Karpas-422 (cell line): ENCODE measurements around the gene IL17RD. TPM values are rescaled to one million over a fixed set of nuclear protein-coding genes. Genes with fewer than 3 reads are reported as not detected.

Experiments
- DNase-seq: peaks from one replicate; pipeline ENCODE4 v3.0.0-alpha.2; 2015
- H2AFZ ChIP-seq: fragments of 200-600 bp; sonication (generic); 2 replicates; pipeline ENCODE4 v1.6.1; 2014; ENCODE audit warnings: antibody characterized with exemption, low read length, mixed read lengths
- H3K27ac ChIP-seq: fragments of 200-600 bp; sonication (generic); 2 replicates; pipeline ENCODE4 v1.5.1; 2014; ENCODE audit warnings: mild to moderate bottlenecking, low read length, moderate library complexity
- H3K27me3 ChIP-seq: fragments of 200-600 bp; sonication (generic); 2 replicates; pipeline ENCODE4 v1.6.1; 2014; ENCODE audit warnings: low read length, mixed read lengths
- H3K36me3 ChIP-seq: fragments of 200-600 bp; sonication (generic); 2 replicates; pipeline ENCODE4 v1.6.1; 2014; ENCODE audit warnings: low read length, mixed read lengths; ENCODE audit not compliant: insufficient read depth
- H3K4me1 ChIP-seq: fragments of 200-600 bp; sonication (generic); 2 replicates; pipeline ENCODE4 v1.6.1; 2014; ENCODE audit warnings: mild to moderate bottlenecking, low read length, mixed read lengths
- H3K4me2 ChIP-seq: fragments of 200-600 bp; sonication (generic); 2 replicates; pipeline ENCODE4 v1.6.1; 2014; ENCODE audit warnings: low read length, low read depth, mild to moderate bottlenecking; ENCODE audit not compliant: poor library complexity, severe bottlenecking
- H3K4me3 ChIP-seq: fragments of 200-600 bp; sonication (generic); 2 replicates; pipeline ENCODE4 v1.5.1; 2014; ENCODE audit warnings: mild to moderate bottlenecking, antibody characterized with exemption, low read length, mixed read lengths
- H3K79me2 ChIP-seq: fragments of 200-600 bp; sonication (generic); 2 replicates; pipeline ENCODE4 v1.6.1; 2014; ENCODE audit warnings: mild to moderate bottlenecking, low read length, mixed read lengths
- H3K9ac ChIP-seq: fragments of 200-600 bp; sonication (generic); 2 replicates; pipeline ENCODE4 v1.6.0; 2014; ENCODE audit warnings: low read length
- H3K9me2 ChIP-seq: fragments of 200-600 bp; sonication (generic), shearing (Covaris generic); replicated peaks from 2 replicates; pipeline ENCODE4 v1.6.0; 2014; ENCODE audit warnings: mild to moderate bottlenecking, low read length, moderate library complexity; ENCODE audit not compliant: insufficient read depth
- H3K9me3 ChIP-seq: fragments of 300-700, 200-600 bp; sonication (generic); 2 replicates; pipeline ENCODE4 v1.6.1; 2014; ENCODE audit warnings: low read length, mixed read lengths
- H4K20me1 ChIP-seq: fragments of 200-600 bp; sonication (generic); 2 replicates; pipeline ENCODE4 v1.6.1; 2014; ENCODE audit warnings: mild to moderate bottlenecking, antibody characterized with exemption, low read length, low read depth; ENCODE audit not compliant: insufficient read depth
- total RNA-seq: library from RNA; depleted of rRNA; stranded (reverse); fragments of >200 nt; shearing (Covaris generic); gene quantifications from 2 replicates; pipeline ENCODE4 v1.2.3, GENCODE V29; 2014; ENCODE audit warnings: low replicate concordance

The IL17RD gene
- total RNA-seq, 1 experiment from 2014 or later = 1.2 TPM

- Histone ChIP-seq H3K27ac (no peak overlapping the region), H3K36me3 (no peaks in the 10 kb centered on the region), H3K9me3 (no peaks in the 10 kb centered on the region), H4K20me1 (no peaks in the 10 kb centered on the region), H3K79me2 (no peaks in the 10 kb centered on the region), H3K27me3 (no peaks in the 10 kb centered on the region), H3K9me2 (no peaks in the 10 kb centered on the region), H3K9ac (no peak overlapping the region), H3K4me3 (no peak overlapping the region), H3K4me1 (peaks cover 52% of the 10 kb centered on the region), H3K4me2 (no peak overlapping the region), H2AFZ (no peak overlapping the region)
- DNase-seq = no peak
These were observed 67.6 kb downstream of the IL17RD start for GRCh38 chr3:57097536-57097935.

GRCh38 chr3:57095363-57095762 lies 69.8 kb downstream of the IL17RD start:
- Histone ChIP-seq H3K79me2 (no peaks in the 10 kb centered on the region), H3K36me3 (no peaks in the 10 kb centered on the region), H4K20me1 (no peaks in the 10 kb centered on the region), H3K27me3 (no peaks in the 10 kb centered on the region), H3K4me3 (no peak overlapping the region), H3K9me3 (no peaks in the 10 kb centered on the region), H3K9me2 (no peaks in the 10 kb centered on the region), H3K4me2 (peak overlapping the region; percentile 67), H3K9ac (peak overlapping the region; percentile 60; the same call in 1 of the 2 replicates), H2AFZ (no peak overlapping the region), H3K27ac (peak overlapping the region; percentile 95), H3K4me1 (peaks cover 73% of the 10 kb centered on the region)
- no peak for DNase-seq

GRCh38 chr3:57094575-57094974 lies 70.6 kb downstream of the IL17RD start:
- Histone ChIP-seq H3K27me3 (no peaks in the 10 kb centered on the region), H3K79me2 (no peaks in the 10 kb centered on the region), H3K27ac (peak overlapping the region; percentile 95), H4K20me1 (no peaks in the 10 kb centered on the region), H3K36me3 (no peaks in the 10 kb centered on the region), H3K4me2 (peak overlapping the region; percentile 67), H3K9ac (peak overlapping the region; percentile 60), H3K9me3 (no peaks in the 10 kb centered on the region), H3K4me1 (peaks cover 74% of the 10 kb centered on the region), H3K9me2 (no peaks in the 10 kb centered on the region), H3K4me3 (peak overlapping the region; percentile 41), H2AFZ (0 out of 2 replicates have a peak overlapping the region, but pooled peaks have one; percentile 24)
- peak; percentile 80 for DNase-seq

- Histone ChIP-seq H3K79me2 (no peaks in the 10 kb centered on the region), H3K27me3 (no peaks in the 10 kb centered on the region), H3K9me2 (no peaks in the 10 kb centered on the region), H3K27ac (peak overlapping the region; percentile 95), H3K36me3 (no peaks in the 10 kb centered on the region), H2AFZ (peak overlapping the region; percentile 33; the same call in 1 of the 2 replicates), H3K4me2 (peak overlapping the region; percentile 67), H3K4me3 (peak overlapping the region; percentile 41), H4K20me1 (no peaks in the 10 kb centered on the region), H3K9me3 (no peaks in the 10 kb centered on the region), H3K9ac (peak overlapping the region; percentile 60), H3K4me1 (peaks cover 74% of the 10 kb centered on the region)
- DNase-seq = peak; percentile 72
These were observed 71.1 kb downstream of the IL17RD start for GRCh38 chr3:57093971-57094535.

- Histone ChIP-seq H3K4me2 (peak overlapping the region; percentile 67), H3K27ac (peak overlapping the region; percentile 95), H3K4me1 (peaks cover 78% of the 10 kb centered on the region), H3K9me2 (no peaks in the 10 kb centered on the region), H4K20me1 (no peaks in the 10 kb centered on the region), H2AFZ (peak overlapping the region; percentile 33; the same call in 1 of the 2 replicates), H3K27me3 (no peaks in the 10 kb centered on the region), H3K4me3 (peak overlapping the region; percentile 41), H3K36me3 (no peaks in the 10 kb centered on the region), H3K9me3 (no peaks in the 10 kb centered on the region), H3K9ac (peak overlapping the region; percentile 60), H3K79me2 (no peaks in the 10 kb centered on the region)
- DNase-seq = peak; percentile 75
These were observed 71.7 kb downstream of the IL17RD start for GRCh38 chr3:57093489-57093888.

- Histone ChIP-seq H3K9me2 (no peaks in the 10 kb centered on the region), H3K79me2 (no peaks in the 10 kb centered on the region), H3K27ac (peak overlapping the region; percentile 95), H3K9ac (peak overlapping the region; percentile 68), H3K4me2 (peak overlapping the region; percentile 57), H4K20me1 (no peaks in the 10 kb centered on the region), H3K9me3 (no peaks in the 10 kb centered on the region), H3K36me3 (no peaks in the 10 kb centered on the region), H3K4me3 (peak overlapping the region; percentile 12; the same call in 1 of the 2 replicates), H2AFZ (peak overlapping the region; percentile 37), H3K27me3 (no peaks in the 10 kb centered on the region), H3K4me1 (peaks cover 96% of the 10 kb centered on the region)
- peak; percentile 68 for DNase-seq
These were observed 73.5 kb downstream of the IL17RD start for GRCh38 chr3:57091521-57092273.

GRCh38 chr3:57089043-57089442 lies 76.1 kb downstream of the IL17RD start:
- H3K9me2 ChIP-seq = no peaks in the 10 kb centered on the region

GRCh38 chr3:57088503-57088902 lies 76.7 kb downstream of the IL17RD start:
- Histone ChIP-seq H3K9ac (peak overlapping the region; percentile 68), H3K79me2 (no peaks in the 10 kb centered on the region), H3K4me1 (peaks cover 79% of the 10 kb centered on the region), H3K27me3 (no peaks in the 10 kb centered on the region), H3K4me3 (no peak overlapping the region), H3K27ac (peak overlapping the region; percentile 95), H3K4me2 (peak overlapping the region; percentile 57), H3K9me2 (no peaks in the 10 kb centered on the region), H3K36me3 (no peaks in the 10 kb centered on the region), H3K9me3 (no peaks in the 10 kb centered on the region), H4K20me1 (no peaks in the 10 kb centered on the region), H2AFZ (no peak overlapping the region)
- no peak for DNase-seq

More at GRCh38 chr3:57089043-57089442, 76.1 kb downstream of the IL17RD start:
- Histone ChIP-seq H3K36me3 (no peaks in the 10 kb centered on the region), H2AFZ (no peak overlapping the region), H3K27me3 (no peaks in the 10 kb centered on the region), H3K9me3 (no peaks in the 10 kb centered on the region), H3K4me2 (peak overlapping the region; percentile 57), H3K79me2 (no peaks in the 10 kb centered on the region), H3K4me1 (peaks cover 84% of the 10 kb centered on the region), H3K4me3 (peak overlapping the region; percentile 47; the same call in 1 of the 2 replicates), H3K27ac (peak overlapping the region; percentile 95), H3K9ac (peak overlapping the region; percentile 68), H4K20me1 (no peaks in the 10 kb centered on the region)
- DNase-seq = no peak
